Lung (tissue), 12 donors: ENCODE data around the gene CPNE1. TPM values are rescaled to one million over a fixed set of nuclear protein-coding genes. Genes with fewer than 3 reads are reported as not detected.

Source experiments
- ATAC-seq: fragments of 200-7000 bp; cut with Tn5 transposase; one replicate; pipeline ENCODE4 v1.9.1; 2020; ENCODE audit warnings: moderate number of reproducible peaks; ENCODE audit not compliant: insufficient read depth, low FRiP score
- DNase-seq, 3 donors: peaks; one replicate each; pipeline ENCODE4 v3.0.0-alpha.2; 2013 to 2017
- H3K27ac ChIP-seq, 2 donors: one replicate each; pipeline ENCODE4 v1.5.1; 2013; ENCODE audit warnings: mild to moderate bottlenecking in 2 of 2, moderate library complexity in 2 of 2, control low read depth in 1 of 2, inconsistent platforms in 1 of 2, low read depth in 1 of 2, low read length in 1 of 2
- H3K27me3 ChIP-seq, 3 donors: one replicate each; pipeline ENCODE4 v1.5.1; 2013; ENCODE audit warnings: low read length in 2 of 3; ENCODE audit not compliant: control insufficient read depth in 3 of 3, insufficient read depth in 3 of 3
- H3K36me3 ChIP-seq, 4 donors: one replicate each; pipeline ENCODE4 v1.5.1; 2013; ENCODE audit warnings: low read length in 4 of 4, mild to moderate bottlenecking in 1 of 4, moderate library complexity in 1 of 4; ENCODE audit not compliant: control insufficient read depth in 4 of 4, insufficient read depth in 4 of 4
- H3K4me1 ChIP-seq, 5 donors: one replicate each; pipeline ENCODE4 v1.5.1; 2013; ENCODE audit warnings: low read length in 5 of 5, mild to moderate bottlenecking in 2 of 5, moderate library complexity in 1 of 5; ENCODE audit not compliant: control insufficient read depth in 5 of 5, insufficient read depth in 5 of 5
- H3K4me3 ChIP-seq: one replicate; pipeline ENCODE4 v1.5.1; 2013; ENCODE audit warnings: mild to moderate bottlenecking, control low read depth, moderate library complexity
- H3K9ac ChIP-seq, 2 donors: one replicate each; pipeline ENCODE4 v1.5.1; 2013; ENCODE audit warnings: low read length in 2 of 2, control low read depth in 1 of 2; ENCODE audit not compliant: insufficient read depth in 1 of 2
- H3K9me3 ChIP-seq, 4 donors: one replicate each; pipeline ENCODE4 v1.5.1; 2013; ENCODE audit warnings: low read length in 3 of 4, mild to moderate bottlenecking in 1 of 4, moderate library complexity in 1 of 4; ENCODE audit not compliant: control insufficient read depth in 4 of 4, insufficient read depth in 3 of 4
- CTCF ChIP-seq: IDR thresholded peaks from 2 replicates; pipeline ENCODE4 v1.5.1; 2012; ENCODE audit warnings: mild to moderate bottlenecking; ENCODE audit errors: control extremely low read depth, extremely low read depth
- WGBS, 2 donors: extraction: QIAGEN DNeasy Blood & Tissue Kit; methylation state at CpG; one replicate each; pipeline ENCODE4 v1.1.7; 2013; 5-methylcytosine and 5-hydroxymethylcytosine counted together
- polyA plus RNA-seq, 2 donors: library from polyadenylated mRNA; stranded (reverse); fragments of 200-250 nt; gene quantifications; one replicate each; pipeline ENCODE4 v1.2.1, GENCODE V29; 2013
- total RNA-seq, 2 donors: library from RNA; depleted of rRNA in 1 of 2; stranded (reverse); fragments of >200 nt in 1 of 2; gene quantifications; one replicate each; pipeline ENCODE4 v1.2.1, GENCODE V29; 2014 to 2021
- donor health status: control.
- donor health status: control.
- donor health status: Bipolar disorder and iron deficiency.
- donor health status: healthy.
- donor health status: DM: yes; HTN: yes; CAD: no.

CPNE1 gene
- total and polyA plus RNA-seq, 4 donors = 91.9 to 180 (median 140) TPM

- peaks cover 20 to 31% (median 22%) of the 10 kb centered on the region in 4 donors for H3K36me3 ChIP-seq
- ATAC-seq (no peak), DNase-seq (no peak)
- peaks cover 0 to 2% (median 0%) of the 10 kb centered on the region in 4 donors for H3K9me3 ChIP-seq
- H3K4me1 ChIP-seq = peaks cover 0 to 39% (median 20%) of the 10 kb centered on the region in 5 donors
- no peaks in the 10 kb centered on the region for H3K27me3 ChIP-seq
- TF ChIP-seq CTCF = no peak
- no peak overlapping the region for H3K9ac ChIP-seq
- no peak overlapping the region for H3K4me3 ChIP-seq
- no peak overlapping the region for H3K27ac ChIP-seq
Measured at GRCh38 chr20:35651958-35652357, 12.7 kb downstream of the CPNE1 start.

GRCh38 chr20:35650632-35651031, 14.1 kb downstream of the CPNE1 start:
- 75 to 84% methylated on average over 3 of the region's 3 CpGs for WGBS, 2 donors
- H3K9ac ChIP-seq = peak overlapping the region in 1 of 2 donors; percentile 8
- TF ChIP-seq CTCF = no peak
- DNase-seq = no peak
- H3K4me3 ChIP-seq = no peak overlapping the region
- no peak for ATAC-seq
- peaks cover 0 to 36% (median 17%) of the 10 kb centered on the region in 5 donors for H3K4me1 ChIP-seq
- peaks cover 20 to 31% (median 22%) of the 10 kb centered on the region in 4 donors for H3K36me3 ChIP-seq
- no peak overlapping the region for H3K27ac ChIP-seq
- H3K9me3 ChIP-seq = peaks cover 0 to 2% (median 0%) of the 10 kb centered on the region in 4 donors
- H3K27me3 ChIP-seq = no peaks in the 10 kb centered on the region

DNA sequence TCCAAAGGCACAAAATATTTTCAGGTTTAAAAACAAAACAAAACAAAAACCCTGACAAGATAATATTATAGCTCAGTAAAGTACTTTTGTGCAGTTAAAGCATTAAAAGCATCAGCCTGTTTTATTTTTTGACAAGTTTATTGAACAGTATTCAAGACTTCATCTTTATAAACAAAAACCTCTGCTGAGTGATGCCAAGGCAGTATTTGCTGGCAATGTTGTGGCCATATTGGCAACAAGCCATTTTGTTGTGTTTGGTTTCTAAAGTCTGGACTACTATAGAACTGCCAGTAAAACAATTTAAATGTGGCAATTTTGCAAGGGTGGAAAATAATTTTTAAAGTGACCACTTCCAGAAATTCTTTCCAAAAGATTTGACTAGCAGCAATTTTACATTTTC, 15.9 kb downstream of the CPNE1 start:
- no peak for TF ChIP-seq CTCF
- Histone ChIP-seq H3K36me3 (peaks cover 8 to 17% (median 10%) of the 10 kb centered on the region in 4 donors), H3K4me1 (peaks cover 0 to 36% (median 20%) of the 10 kb centered on the region in 5 donors), H3K27me3 (no peaks in the 10 kb centered on the region), H3K4me3 (no peak overlapping the region), H3K27ac (no peak overlapping the region), H3K9me3 (no peaks in the 10 kb centered on the region), H3K9ac (no peak overlapping the region)
- peak; percentile 50 to 76 (median 69) for DNase-seq
- no peak for ATAC-seq

DNA sequence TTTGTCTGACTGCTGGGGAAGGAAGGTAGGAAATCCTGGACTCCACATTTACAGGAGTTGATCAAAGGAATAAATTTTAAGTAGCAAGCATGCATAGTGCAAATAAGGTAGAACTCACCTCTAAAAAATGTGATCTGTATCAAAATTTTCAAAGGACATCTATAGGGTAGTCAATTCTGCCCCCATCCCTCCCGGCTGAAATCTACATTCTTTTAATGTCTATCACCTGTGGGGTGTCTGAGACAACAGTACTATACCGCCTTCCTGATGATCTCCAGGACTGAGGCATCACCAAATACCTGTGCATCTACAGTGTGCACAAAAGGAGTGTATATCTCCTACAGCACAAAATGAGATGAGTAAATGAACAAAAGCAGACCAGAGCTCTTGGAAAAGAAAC, 19.9 kb downstream of the CPNE1 start:
- Histone ChIP-seq H3K36me3 (peaks cover 0 to 2% (median 0%) of the 10 kb centered on the region in 4 donors), H3K9me3 (no peaks in the 10 kb centered on the region), H3K27ac (no peak overlapping the region), H3K4me3 (no peak overlapping the region), H3K27me3 (no peaks in the 10 kb centered on the region), H3K4me1 (peaks cover 0 to 15% (median 11%) of the 10 kb centered on the region in 5 donors), H3K9ac (no peak overlapping the region)
- no peak for DNase-seq
- no peak for TF ChIP-seq CTCF
- 90 to 94% methylated on average over 2 of the region's 2 CpGs for WGBS, 2 donors
- ATAC-seq = no peak
